Stimulated activated CD8-positive, alpha-beta memory T cell treated with anti-CD3 and anti-CD28 coated beads, Interleukin-2, amount 100 ng/mL, for 1 hour (primary cell): ENCODE data around the gene ZFYVE26.
"Not testable (repeated sequence)": the region's sequence is repeated elsewhere in the genome, so short reads cannot be mapped to it uniquely, and the experiment has no call there.

Source experiments
- DNase-seq, 2 donors: peaks; one replicate each; pipeline ENCODE4 v3.0.0-alpha.2; 2020; ENCODE audit warnings: low read depth in 2 of 2

ZFYVE26 gene

DNA sequence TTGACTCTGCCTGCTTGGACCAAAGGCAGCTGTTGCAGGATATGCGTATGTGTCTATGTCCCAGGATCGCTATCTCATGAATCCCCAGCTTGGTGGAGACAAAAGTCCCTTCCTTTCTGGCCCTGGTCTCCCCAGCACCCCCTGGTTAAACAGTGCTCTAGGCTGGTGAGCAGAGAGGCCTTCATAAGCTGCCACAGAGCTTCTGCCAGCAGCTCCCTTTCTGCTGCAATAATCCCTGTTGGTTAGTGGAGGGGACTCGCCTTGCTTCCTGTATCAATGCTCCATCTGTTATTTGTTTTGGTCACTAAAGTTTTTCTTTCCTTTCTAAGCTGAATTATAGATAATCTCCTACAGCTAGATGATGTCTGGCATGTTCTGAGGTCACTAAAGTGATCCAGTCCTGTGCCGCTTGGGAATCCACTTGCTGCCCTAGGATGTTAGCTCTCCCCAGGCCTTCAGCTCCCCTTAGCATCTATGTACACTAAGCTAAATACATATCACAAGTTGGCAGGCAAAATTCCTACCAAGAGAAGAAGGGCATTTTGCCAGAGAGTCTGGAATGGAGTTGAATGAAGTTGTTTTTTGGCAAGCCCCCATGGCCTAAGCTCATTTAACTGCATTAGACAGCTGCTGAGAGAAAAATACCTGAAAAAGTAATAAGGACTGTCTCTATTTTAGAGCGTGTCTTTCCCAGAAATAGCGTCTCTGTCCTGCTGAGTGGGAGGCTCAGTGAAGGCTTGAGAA is 66.9 kb downstream of the ZFYVE26 start:
- no peak for DNase-seq

DNA sequence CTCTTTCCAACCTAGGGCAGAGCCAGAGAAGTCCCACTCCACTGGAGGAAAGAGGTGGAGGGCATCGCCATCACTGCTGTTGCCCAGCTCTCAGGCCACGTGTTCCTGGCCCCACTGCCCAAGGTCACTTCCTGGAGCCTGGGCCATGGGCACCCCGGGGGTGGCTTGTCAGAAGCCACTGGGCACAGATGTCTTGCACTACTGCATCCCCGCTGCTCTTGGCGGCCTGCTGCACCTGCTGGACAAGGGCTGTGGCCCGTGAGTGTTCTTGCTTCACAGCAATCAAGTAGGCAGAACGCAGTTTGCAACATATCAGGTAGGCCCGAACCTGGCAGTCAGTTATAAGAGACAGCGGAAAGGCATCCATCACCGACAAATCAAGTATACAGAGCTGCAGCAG is 68.1 kb downstream of the ZFYVE26 start:
- no peak for DNase-seq

DNA sequence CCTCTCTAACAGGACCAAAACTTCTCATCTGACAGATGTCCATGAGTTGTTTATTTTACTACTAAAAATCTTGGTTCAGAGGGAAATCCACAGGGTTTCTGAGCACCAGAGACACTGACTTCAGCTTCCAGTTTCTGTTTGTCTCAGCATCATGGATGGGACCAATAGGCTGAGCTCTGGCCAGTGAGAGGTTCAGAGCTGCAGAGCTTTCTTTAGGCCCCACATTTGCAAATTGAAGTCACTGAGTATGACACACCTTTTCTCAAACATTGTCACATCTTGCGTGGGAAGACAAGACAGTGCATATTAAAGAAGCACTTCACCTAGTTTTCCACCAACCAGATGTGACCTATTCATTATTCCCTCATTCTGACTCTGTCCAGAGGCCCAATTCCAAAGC is 69.5 kb downstream of the ZFYVE26 start:
- no peak for DNase-seq

DNA sequence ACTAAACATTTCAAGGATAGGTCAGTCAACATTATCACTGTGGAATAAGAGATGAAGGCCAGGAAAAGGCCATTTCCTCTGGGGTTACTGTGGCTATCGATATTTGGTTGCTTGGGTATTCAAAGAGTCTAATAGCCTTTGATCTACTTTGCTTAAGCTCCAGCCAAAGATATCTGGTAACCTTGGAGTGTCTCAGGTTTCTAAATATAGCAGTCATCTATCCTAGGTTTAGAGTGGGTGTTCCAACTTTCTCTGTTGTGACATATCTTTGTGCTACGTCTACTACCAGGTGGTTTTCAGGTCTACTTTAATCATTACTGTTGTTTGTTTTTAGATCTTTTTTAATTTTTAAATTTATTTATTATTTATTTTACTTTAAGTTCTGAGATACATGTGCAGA is 72.3 kb downstream of the ZFYVE26 start:
- no peak for DNase-seq

DNA sequence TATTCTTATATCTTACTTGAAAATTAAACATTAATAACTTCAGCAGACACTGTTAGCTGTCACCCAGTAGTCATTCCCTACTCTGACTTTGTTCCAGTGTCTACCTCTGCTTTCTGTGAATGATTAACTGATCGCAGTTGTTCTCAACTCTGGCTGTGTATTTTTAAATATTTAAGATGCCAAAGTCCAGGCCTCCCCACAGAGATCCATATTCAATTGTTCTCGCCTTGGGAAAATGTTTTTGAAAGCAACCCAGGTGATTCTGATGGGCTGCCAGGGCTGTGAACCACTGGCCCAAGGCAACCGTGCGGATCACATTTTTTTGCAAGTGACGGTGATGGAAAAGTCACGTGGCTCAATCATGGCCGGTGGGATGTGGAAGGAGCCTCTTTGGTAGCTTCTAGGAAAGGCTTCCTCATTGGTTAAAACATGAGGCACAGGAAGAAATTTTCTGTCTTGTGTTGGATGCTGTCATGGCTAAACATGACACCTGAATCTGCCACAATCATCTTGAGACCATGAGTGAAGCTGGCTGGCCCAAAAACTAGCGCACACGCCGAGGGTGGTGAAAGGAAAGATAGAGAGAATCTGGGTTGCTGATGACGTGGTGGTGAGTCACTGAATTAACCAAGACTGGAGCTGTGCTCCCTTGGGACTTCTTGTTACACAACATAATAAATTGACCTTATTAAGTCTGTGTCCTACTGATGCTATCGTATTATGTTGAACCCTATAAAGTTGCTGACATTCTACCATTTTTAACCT is 77.5 kb downstream of the ZFYVE26 start:
- DNase-seq = no peak

DNA sequence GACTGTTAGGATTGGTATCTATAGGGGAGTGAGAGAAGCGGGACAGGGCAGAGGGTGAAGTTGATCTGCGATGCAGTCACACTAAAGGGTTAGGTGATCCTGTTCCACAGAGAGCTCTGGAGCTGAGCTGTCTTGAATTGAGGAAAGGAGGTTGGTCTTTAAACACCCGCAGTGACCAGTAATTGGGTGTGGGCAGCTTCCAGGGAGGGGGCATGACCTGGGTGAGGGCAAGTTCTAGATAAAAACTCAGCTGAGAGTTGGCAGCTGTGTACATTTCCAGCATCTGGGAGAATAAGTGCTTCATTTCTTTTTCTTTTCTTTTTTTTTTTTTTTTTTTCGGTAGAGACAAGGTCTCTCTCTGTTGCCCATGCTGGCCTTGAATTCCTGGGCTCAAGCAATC is 79.6 kb downstream of the ZFYVE26 start:
- DNase-seq = no peak

DNA sequence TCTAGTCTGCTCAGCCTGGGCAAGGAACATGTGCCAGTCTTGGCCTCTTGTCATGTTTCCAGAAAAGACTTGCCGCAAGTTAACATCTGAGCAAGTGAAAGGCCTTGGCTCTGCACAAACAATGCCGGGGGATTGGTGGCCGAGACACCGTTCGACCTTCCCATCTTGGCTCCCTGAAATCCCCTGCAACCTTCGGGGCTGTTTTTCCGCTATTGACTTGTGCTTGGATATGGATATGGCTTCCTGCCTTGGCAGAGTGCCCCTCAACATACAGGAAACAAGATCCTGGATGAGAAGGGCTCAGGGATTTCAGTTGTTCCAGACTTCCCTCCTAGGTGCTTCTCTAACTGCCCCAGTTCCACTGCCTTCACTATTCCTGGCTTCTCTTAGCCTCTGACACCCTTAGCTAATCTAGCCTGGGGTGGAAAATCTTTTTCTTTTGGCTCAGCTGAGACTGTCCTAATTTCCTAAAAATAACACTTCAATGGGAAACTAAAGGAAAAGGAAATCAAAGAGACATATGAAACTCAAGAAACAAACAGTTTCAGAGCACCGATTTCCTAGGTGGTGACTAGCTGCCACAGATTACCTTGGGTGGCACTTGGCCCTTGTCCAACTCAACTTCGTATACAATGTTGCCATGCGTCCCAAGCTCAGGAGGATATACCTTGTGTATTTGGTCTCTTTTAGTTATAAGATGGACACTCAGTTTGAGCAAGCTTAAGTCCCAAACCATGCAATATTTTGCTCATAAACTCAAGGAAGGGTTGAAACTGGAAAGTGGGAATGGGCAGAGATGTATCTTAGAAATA is 80.8 kb downstream of the ZFYVE26 start:
- DNase-seq = no peak

DNA sequence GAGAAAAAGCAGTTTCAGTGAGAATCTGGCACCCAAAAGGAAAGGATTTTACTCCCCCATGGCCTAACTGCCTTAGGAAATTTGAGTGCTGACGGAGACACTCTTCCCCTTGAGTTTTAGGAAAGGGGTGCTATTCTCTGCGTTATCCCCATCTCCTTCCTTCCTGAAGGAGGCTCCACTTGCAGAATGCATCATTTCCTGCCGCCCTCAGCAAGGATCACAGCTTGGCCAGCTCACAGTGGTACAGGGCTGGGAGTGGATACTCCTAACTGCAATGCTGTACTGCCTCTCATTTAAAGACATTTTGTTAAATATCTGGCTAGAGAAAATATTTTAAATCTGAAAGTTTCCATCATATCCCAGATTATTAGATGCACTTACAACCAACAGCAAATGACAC is 81.7 kb downstream of the ZFYVE26 start:
- no peak for DNase-seq

DNA sequence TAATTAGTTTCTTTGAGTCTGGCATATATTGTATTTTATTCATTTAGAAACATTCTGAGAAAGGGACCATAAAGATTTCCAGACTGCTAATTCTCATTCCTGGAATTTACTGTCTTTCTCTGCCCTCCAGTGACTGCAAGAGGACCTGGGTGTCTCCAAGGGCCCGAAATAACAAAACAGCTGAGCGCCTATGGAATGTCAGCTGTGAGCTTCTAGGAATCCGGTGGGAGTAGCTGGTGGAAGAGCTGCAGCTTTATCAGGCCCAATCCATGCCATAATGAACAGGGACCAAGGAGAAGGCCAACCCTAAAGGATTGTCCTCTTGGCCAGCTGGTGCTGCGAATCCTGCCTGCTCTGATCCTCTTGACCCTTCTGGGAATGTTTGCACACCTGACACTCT is 82.8 kb downstream of the ZFYVE26 start:
- no peak for DNase-seq

DNA sequence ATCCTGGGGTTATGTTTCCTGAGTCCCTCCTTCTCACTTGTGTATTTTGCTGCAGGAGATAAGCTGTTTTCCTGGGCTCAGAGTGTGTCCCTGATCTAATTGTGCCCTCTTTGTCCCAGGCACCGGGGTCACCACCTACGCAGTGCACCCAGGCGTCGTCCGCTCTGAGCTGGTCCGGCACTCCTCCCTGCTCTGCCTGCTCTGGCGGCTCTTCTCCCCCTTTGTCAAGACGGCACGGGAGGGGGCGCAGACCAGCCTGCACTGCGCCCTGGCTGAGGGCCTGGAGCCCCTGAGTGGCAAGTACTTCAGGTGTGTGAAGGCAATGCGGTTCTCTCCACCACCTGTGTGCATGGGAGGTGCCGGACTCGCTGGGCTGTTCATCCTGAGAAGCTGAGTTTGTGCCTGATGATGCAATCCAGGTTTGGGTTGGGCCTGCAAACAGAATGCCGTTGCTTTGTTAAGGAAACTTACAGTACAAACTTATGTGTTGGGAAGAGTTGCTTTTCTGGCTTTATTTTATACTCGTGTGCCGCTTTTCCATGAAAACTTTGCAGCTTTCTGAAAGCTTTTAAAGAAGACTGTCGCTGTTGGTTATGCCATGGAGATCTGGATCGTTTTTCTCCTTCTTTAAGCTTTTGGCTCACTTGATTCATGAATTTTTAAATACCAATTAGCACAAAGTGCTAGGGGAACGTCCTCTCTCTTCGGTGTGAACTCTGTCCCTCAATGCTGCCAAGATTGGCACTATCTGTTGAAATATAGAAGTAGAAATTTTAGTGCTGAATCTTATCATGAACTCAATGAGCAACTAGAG is 87.1 kb downstream of the ZFYVE26 start:
- DNase-seq = no peak

DNA sequence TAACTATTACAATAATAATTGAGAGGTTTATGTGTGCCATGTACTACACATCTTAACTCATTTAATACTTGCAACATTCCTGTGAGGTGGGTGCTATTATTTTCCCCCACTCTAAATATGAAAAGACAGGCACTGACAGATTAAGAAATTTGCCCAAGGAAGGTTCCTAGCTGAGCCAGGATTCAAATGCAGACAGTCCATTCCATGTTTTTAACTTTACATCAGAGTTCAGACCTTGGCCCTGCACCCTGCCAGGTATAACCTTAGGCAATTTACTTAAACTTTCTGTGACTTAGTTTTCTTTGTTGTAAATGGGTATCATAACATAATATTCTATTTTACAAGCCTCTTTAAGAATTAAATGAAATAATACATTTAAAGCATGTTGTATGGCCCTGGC is 88.1 kb downstream of the ZFYVE26 start:
- no peak for DNase-seq

DNA sequence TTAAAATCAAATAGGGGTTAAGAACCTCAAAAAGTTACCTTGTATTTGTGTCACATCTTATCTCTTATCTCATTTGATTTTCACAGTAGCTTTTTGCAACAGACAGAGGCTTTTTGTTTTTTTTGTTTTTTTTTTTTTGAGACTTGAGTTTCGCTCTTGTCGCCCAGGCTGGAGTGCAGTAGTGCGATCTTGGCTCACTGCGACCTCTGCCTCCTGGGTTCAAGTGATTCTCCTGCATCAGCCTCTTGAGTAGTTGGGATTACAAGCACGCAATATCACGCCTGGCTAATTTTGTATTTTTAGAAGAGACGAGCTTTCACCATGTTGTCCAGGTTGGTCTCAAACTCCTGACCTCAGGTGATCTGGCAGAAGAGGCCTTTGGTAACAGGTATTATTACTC is 89.0 kb downstream of the ZFYVE26 start:
- DNase-seq = no peak

DNA sequence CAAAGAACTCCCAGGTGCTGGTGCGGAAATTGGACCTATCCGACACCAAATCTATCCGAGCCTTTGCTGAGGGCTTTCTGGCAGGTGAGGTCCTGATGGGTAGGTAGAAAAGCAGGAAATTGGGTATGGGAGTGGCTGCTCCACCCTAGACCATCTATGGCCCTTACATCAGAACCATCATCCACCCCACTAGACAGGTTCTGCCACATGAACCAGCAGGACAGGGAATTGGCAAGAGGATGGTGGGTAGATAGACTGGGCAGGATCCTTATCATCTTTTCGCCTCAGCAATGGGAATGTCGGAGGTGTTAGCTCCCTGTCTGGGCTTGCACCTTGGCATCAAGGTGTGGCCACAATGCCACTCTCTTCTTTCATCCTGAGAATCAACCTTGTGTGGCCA is 91.2 kb downstream of the ZFYVE26 start:
- DNase-seq = no peak

DNA sequence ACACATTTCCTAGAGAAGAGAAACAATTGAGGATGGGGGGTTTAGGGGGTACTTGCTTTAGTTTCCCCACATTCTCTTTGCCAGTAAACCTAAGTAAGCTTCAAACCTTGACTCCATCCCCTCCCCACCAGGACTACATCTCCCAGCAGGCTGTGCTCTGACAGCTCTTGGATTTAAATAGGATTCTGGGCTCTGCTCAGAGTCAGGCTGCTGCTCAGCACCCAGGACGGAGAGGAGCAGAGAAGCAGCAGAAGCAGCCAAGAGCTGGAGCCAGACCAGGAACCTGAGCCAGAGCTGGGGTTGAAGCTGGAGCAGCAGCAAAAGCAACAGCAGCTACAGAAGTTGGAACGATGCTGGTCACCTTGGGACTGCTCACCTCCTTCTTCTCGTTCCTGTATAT is 94.1 kb downstream of the ZFYVE26 start:
- no peak for DNase-seq

DNA sequence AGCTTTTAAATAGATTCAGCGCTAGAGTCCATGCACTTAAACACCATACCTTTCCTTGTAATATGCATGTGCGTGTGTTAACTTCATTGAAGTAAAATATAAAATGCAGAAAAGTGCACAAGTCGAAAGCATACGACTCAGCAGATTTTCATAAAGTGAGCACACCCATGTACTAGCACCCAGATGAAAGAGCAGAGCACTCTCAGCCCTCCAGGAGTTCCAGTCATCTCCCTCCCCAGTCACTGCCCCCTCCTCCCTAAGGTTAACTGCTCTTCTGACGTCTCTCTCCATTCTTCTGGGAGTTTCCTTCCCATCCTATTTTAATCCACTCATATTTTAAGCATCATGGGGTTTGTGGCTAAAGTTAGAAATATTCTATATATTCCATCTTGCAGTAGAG is 94.5 kb downstream of the ZFYVE26 start:
- DNase-seq = no peak

DNA sequence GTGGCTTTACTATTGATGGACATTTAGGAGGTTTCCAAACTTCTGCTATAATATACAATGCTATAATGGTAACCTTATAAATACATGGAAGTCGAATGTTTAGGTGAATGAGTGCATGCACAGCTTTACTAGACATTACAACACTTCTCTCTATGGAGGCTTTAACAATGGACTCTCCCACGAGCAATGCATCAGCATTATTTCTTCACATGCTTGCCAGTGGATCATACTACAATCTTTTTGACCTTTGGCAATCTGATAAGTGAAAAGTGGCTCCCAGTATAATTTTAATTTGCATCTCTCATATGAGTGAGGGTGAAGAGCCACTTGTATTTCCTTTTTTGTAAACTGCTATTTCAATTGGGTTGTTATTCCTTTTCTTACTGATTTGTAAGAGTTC is 96.5 kb downstream of the ZFYVE26 start:
- DNase-seq = no peak

DNA sequence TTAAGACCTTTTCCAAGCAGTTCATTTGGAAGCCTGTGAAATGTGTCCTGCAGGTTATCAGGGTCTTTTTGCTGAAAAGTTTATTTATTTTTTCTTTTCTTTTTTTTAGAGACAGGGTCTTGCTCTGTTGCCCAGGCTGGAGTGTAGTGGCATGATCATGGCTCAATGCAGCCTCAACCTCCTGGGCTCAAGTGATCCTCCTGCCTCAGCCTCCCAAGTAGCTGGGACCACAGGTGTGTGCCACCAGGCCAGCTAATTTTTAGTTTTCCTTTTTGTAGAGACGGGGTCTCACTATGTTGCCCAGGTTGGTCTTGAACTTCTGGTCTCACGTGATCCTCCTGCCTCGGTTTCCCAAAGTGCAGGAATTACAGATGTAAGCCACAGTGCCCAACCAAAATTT is 97.0 kb downstream of the ZFYVE26 start:
- DNase-seq = not testable (repeated sequence)

DNA sequence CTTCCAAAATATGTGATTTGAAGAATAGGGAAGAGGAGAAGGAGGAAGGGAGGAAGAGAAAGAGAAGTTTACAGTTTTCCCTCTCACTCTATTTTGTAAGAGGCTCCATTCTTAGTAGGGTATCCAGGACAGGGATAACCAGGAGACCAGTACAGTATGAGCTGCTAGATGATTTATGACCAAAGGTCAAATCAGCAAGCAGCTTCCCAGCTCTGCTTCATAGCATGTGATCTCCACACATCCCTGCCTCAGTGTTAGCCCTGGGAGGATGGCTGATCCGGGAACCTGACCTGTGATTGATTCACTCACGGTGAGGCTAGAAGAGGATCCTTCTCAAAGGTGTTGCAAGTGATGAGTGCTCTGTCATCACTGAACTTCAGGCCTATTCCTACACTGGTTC is 98.1 kb downstream of the ZFYVE26 start:
- no peak for DNase-seq

DNA sequence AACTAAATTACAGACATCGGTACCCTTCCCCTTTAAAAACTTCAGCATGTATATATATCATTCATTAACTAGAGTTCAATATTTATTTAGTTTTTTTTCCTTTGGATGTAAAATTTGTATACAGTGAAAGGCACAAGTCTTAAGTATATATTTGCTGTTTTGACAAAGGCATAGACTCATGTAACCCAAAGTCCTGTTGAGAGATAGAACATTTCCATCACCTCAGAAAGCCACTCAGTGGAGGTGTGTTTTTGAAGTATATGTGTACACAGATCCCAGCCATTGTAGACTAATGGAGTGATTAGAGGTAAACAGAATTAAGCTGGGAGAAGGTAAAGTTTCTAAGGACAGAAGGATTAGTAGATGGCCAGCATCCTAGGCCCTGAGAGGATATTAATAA is 99.3 kb downstream of the ZFYVE26 start:
- no peak for DNase-seq

DNA sequence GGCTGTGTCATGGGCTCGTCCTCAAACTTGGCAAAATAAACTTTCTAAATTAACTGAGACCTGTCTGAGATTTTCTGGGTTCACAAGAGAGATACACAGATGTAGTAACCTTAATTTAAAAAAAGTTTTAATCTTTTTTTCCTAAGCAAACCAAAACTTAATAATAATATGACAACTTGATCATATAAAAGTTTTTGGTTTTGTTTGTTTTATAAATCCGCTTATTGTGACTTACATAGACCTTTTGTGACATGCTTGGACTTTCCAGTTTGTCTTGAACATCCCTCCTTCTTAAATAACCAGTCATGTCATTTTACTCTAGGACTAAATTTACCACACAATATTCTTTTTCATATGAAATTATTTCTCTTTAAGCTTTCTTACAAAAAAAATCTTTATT is 106.2 kb downstream of the ZFYVE26 start:
- DNase-seq = no peak

DNA sequence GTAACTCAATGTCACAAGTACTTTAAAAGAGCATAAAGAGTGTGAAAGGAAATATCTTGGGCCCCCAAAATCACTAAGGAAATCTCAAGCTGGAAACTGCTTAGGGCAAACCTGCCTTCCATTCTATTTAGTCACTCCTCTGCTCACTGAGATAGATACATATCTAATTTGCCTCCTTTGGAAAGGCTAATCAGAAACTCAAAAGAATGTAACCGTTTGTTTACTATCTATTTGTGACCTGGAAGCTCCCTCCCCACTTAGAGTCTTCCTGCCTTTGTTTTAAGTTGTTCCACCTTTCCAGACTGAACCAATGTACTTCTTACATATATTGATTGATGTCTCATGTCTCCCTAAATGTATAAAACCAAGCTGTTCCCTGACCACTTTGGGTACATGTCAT is 106.6 kb downstream of the ZFYVE26 start:
- DNase-seq = not testable (repeated sequence)

DNA sequence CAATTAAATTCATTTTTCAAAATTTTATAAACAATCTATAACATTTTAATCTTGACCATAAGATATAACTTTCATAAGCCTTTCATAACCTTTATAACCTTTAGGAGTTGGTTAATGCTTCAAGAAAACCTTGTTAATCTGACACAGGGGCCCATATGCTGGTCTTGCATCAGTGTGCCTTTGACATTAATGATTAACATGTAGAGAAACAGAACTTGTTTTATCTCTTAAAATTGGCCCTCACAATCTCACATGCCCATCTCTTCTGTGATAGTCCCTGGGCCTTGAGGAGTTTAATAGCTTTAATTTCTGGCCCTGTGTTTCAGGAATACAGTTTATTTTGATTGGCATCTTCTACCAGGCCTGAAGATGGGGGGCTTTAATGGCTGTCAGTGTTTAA is 107.0 kb downstream of the ZFYVE26 start:
- DNase-seq = not testable (repeated sequence)
